ENCODE data around the gene MAP1LC3B2. TPM values are rescaled to one million over a fixed set of nuclear protein-coding genes. Genes with fewer than 3 reads are reported as not detected.

Gene MAP1LC3B2
- total and polyA plus RNA-seq, 2 of the 8 experiments (the other 6 are each of a cell fraction or from before 2014, with no cell fraction given), result 0.39 to 1.5 TPM

- TF ChIP-seq, protein P1, sequence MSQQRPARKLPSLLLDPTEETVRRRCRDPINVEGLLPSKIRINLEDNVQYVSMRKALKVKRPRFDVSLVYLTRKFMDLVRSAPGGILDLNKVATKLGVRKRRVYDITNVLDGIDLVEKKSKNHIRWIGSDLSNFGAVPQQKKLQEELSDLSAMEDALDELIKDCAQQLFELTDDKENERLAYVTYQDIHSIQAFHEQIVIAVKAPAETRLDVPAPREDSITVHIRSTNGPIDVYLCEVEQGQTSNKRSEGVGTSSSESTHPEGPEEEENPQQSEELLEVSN (IDR thresholded peaks at IDR 0.05), result no peak
- no peak for TF ChIP-seq SIRT6 (IDR thresholded peaks at IDR 0.05; ENCODE audit: low read length)
- no peak for TF ChIP-seq EP300 (IDR thresholded peaks at IDR 0.05; ENCODE audit: borderline replicate concordance in 1 of 2, low read depth in 2 of 2, low read length in 2 of 2)
- TF ChIP-seq RFX5 (IDR thresholded peaks at IDR 0.05; ENCODE audit: borderline replicate concordance, low read depth, low read length), result no peak
Measured at GRCh38 chr12:116524311-116524710, 34.9 kb upstream of the MAP1LC3B2 start (continued).

Measured in H1 (cell line).